ENCODE data around the gene DTNBP1. TPM values are rescaled to one million over a fixed set of nuclear protein-coding genes. Genes with fewer than 3 reads are reported as not detected.

The DTNBP1 gene
- total and polyA plus RNA-seq, 2 of the 4 experiments (the other 2 are of a cell fraction) = 4.8 to 18.7 TPM

DNA sequence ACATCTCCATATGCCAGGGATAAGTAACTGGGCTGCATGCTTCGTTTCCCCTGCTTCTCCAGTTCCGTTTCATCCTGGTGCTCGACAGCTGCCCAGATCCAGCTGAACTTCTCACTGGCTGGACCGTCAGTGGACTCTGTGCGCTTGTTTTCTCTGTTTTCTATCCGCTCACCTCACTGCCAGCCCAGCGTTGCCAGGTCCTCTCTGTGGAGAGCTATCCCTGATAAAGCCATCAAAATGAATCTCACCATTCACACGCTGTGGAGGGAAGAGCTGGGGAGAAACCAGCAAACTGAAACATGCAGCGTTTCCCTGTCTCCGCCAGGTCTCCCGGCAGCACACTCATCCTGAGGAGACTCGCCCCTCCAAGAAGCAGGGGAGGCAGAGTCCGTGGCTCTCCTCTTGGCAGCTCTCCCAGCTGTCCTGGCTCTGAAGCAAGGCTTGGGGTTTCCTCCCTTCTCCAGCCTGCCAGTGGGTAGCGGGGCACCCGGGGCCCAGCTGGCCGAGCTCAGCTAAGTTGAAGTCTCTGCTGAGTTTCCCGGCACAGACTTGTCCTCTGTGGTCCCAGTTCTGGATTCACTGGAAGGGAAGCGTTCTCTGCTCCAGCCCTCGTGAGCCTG, 160.9 kb downstream of the DTNBP1 start:
- Histone ChIP-seq H2AK9ac (replicated peaks; ENCODE audit: low read depth, low read length, poor library complexity) (peak overlapping the region; percentile 59), H3K9me1 (ENCODE audit: insufficient read depth, low read length) (peaks cover 28% of the 10 kb centered on the region), H3K18ac (ENCODE audit: low read depth, low read length) (no peak overlapping the region), H2BK20ac (ENCODE audit: low read depth, low read length) (no peak overlapping the region), H3K9me3 (ENCODE audit: control insufficient read depth, insufficient read depth, low read length) (no peaks in the 10 kb centered on the region), H2AFZ (replicated peaks; ENCODE audit: low read length, poor library complexity) (peak overlapping the region; percentile 34), H2BK120ac (ENCODE audit: low read depth, low read length) (no peak overlapping the region), H3K4me1 (ENCODE audit: control insufficient read depth, insufficient read depth, low read length) (peaks cover 27% of the 10 kb centered on the region), H3K23ac (ENCODE audit: low read depth, low read length) (no peak overlapping the region), H4K20me1 (ENCODE audit: insufficient read depth, low read length) (peaks cover 88% of the 10 kb centered on the region), H3K79me1 (ENCODE audit: low read depth in 1 of 2, low read length in 2 of 2) (peaks cover 26 to 75% of the 10 kb centered on the region in 2 experiments), H3K4me2 (ENCODE audit: low read depth, low read length) (no peak overlapping the region; the same call in 1 of the 2 replicates), H4K91ac (ENCODE audit: insufficient read depth, low read depth, low read length) (no peak overlapping the region), H3K56ac (ENCODE audit: extremely low read depth, insufficient read depth, low read length) (no peak overlapping the region), H3K4ac (ENCODE audit: low read depth, low read length) (no peak overlapping the region), H2BK5ac (ENCODE audit: low read depth, low read length, poor library complexity, severe bottlenecking) (no peak overlapping the region), H3K36me3 (ENCODE audit: control insufficient read depth, insufficient read depth, low read length) (peaks cover 43% of the 10 kb centered on the region), H3K27me3 (ENCODE audit: control insufficient read depth, insufficient read depth, low read length) (no peaks in the 10 kb centered on the region), H3K4me3 (ENCODE audit: insufficient read depth, low read depth, low read length) (no peak overlapping the region), H2AK5ac (ENCODE audit: low read depth, low read length) (peak overlapping the region; percentile 81; the same call in 1 of the 2 replicates), H3K14ac (replicated peaks; ENCODE audit: low read depth, low read length) (no peak overlapping the region), H2BK15ac (ENCODE audit: low read depth, low read length) (no peak overlapping the region), H4K8ac (ENCODE audit: low read depth in 2 of 2, low read length in 2 of 2) (no peak overlapping the region), H3K9ac (ENCODE audit: low read depth, low read length) (no peak overlapping the region), H3K27ac (ENCODE audit: insufficient read depth, low read length) (no peak overlapping the region), H4K5ac (ENCODE audit: low read depth, low read length) (no peak overlapping the region)
- intact Hi-C loops (cut with micrococcal nuclease) = no loop called here
- ChIA-PET CTCF (no interaction called here), POLR2A (ENCODE audit: unreplicated experiment) (no interaction called here)
- TF ChIP-seq, protein P1, sequence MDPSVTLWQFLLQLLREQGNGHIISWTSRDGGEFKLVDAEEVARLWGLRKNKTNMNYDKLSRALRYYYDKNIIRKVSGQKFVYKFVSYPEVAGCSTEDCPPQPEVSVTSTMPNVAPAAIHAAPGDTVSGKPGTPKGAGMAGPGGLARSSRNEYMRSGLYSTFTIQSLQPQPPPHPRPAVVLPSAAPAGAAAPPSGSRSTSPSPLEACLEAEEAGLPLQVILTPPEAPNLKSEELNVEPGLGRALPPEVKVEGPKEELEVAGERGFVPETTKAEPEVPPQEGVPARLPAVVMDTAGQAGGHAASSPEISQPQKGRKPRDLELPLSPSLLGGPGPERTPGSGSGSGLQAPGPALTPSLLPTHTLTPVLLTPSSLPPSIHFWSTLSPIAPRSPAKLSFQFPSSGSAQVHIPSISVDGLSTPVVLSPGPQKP (IDR thresholded peaks at IDR 0.05; ENCODE audit: borderline replicate concordance, low read depth, low read length) = no peak
- TF ChIP-seq MAZ (IDR thresholded peaks at IDR 0.05; ENCODE audit: borderline replicate concordance, low read depth, low read length) (peak; percentile 28; the same call in 1 of the 2 replicates), CTCF (conservative IDR thresholded peaks at IDR 0.05; ENCODE audit: low read depth, low read length) (no peak), CEBPB (IDR thresholded peaks at IDR 0.05; ENCODE audit: low read depth, low read length) (0 out of 2 replicates have a peak, but pooled peaks have one; percentile 17)
- peak; percentile 81 for DNase-seq
- dilution Hi-C loops (cut with HindIII; ENCODE audit: low sequenced_read_pairs, unreplicated experiment) = no loop called here
- peak; percentile 16; the same call in 1 of the 2 replicates for ATAC-seq (ENCODE audit: low read depth)
- BruUV-seq (replicated peaks) = no TSS peak
- WGBS, 2 experiments (ENCODE audit: extremely low coverage in 2 of 2, insufficient read length in 1 of 2) = 61% methylated on average over 3 of the region's 19 CpGs; no CpG with 5 or more reads in 1 of the 2 experiments
- in situ Hi-C loops (cut with MboI; ENCODE audit: low sequenced_read_pairs) = no loop called here
